HAP-1 (cell line): Measurements from ENCODE around the gene DZANK1.
"Not testable (repeated sequence)": the region's sequence is repeated elsewhere in the genome, so short reads cannot be mapped to it uniquely, and the experiment has no call there.

Experiments used
- DNase-seq, 2 experiments: peaks; one replicate each; pipeline ENCODE4 v3.0.0-alpha.2; 2016 to 2020; ENCODE audit warnings: low spot score in 2 of 2
- H3K27me3 ChIP-seq: fragments of 250-450 bp; sonication (Bioruptor Pico); 2 replicates; pipeline ENCODE4 v1.5.1; 2020; ENCODE audit warnings: low read depth, mild to moderate bottlenecking, moderate library complexity
- H3K36me3 ChIP-seq: fragments of 250-450 bp; sonication (Bioruptor Pico); replicated peaks from 2 replicates; pipeline ENCODE4 v1.5.1; 2020; ENCODE audit warnings: mild to moderate bottlenecking
- H3K4me1 ChIP-seq: fragments of 250-450 bp; sonication (Bioruptor Pico); 2 replicates; pipeline ENCODE4 v1.5.1; 2020; ENCODE audit warnings: mild to moderate bottlenecking
- H3K4me3 ChIP-seq: fragments of 250-450 bp; sonication (Bioruptor Pico); 2 replicates; pipeline ENCODE4 v1.5.1; 2020; ENCODE audit warnings: mild to moderate bottlenecking, moderate library complexity
- H3K9me3 ChIP-seq: fragments of 250-450 bp; sonication (Bioruptor Pico); 2 replicates; pipeline ENCODE4 v1.5.1; 2020; ENCODE audit warnings: mild to moderate bottlenecking, moderate library complexity
- in situ Hi-C: fragments of 300-500 bp; cut with MboI; formaldehyde crosslinking; loops from 3 replicates; pipeline ENCODE4 v1.14.3; 2020; ENCODE audit warnings: low sequenced_read_pairs, inconsistent platforms, mixed read lengths

Gene DZANK1

DNA sequence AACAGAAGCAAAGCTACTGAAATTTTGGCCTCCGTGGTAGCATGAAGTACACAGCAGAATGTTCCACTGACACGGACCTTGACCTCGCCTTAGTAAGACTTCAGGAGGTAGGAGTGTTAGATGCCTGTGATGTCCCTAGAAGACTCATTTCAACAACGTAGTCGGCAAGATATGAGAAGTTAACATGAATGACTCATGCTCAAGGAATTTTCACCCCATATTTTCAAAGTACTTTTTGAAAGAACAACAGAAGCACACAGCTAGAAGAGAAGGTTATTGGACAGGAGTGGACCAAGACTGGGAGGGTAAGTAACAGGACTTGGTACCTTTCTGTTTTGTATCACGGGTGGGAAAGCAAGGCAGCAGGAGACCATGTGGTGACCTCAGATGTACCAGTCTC lies 78.0 kb downstream of the DZANK1 start:
- H3K9me3 ChIP-seq: no peaks in the 10 kb centered on the region
- H3K27me3 ChIP-seq: no peaks in the 10 kb centered on the region
- no peaks in the 10 kb centered on the region; the same call in 1 of the 2 replicates for H3K36me3 ChIP-seq
- DNase-seq: no peak
- H3K4me1 ChIP-seq: no peaks in the 10 kb centered on the region
- no peak overlapping the region for H3K4me3 ChIP-seq
- in situ Hi-C loops: no loop called here

DNA sequence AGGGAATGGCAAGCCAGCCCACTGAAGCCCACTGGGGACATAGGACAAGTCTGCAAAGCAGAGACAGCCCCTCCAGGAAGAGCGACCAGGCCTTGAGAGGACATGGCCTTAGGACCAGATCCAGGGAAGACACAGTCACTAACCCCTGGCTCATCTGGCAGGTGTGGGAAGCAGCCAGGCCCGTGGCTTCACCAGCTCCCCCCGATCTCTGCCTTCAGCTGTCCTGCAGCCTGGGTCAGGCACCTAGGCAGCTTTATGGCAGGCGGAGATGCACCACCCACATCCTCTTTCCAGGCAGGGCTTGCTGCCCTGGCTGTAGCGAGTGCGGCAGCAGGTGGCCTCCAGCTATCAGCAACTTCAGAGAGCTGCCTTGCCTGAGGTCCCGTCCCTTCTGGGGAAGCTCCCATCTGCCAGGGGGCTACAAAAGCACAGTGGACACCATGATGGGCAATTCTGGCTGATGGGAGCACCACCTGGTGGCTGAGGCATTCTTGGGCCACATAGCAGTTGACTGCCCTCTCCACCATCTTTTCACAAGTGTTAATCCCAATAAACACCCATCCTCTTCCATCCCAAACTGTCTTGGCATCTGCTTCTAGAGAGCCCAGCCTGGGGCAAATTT lies 85.8 kb downstream of the DZANK1 start:
- Histone ChIP-seq H3K36me3 (no peaks in the 10 kb centered on the region), H3K4me3 (no peak overlapping the region), H3K4me1 (no peaks in the 10 kb centered on the region), H3K27me3 (no peaks in the 10 kb centered on the region), H3K9me3 (no peaks in the 10 kb centered on the region)
- in situ Hi-C loops: no loop called here
- DNase-seq: no peak

DNA sequence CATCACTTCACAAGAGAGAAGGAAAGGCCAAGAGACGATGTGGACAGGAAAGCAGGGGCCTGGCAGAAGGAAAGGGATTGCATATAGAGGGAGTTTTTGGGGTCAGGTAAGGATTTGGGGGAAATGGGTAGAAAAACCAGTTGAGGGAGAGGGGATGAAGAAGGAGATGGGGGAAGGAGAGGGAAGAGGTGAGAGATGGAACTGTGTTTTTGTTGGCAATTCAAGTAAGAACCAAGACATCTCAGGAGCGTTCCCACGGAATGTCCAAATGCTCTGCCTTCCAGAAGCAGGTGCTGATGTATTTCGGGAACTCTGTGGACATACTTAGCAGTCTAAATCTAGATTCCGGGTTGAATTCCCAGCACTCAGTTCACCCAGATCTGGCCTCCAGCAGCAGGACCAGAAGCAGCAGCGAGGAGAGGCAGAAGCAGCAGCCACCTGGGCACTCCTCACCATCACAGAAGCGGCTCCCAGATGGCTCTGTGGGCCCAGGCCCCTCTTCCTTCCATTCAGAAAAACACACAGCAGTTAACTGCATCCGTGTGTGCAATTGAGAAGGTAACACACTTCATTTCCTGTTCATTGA lies 88.8 kb downstream of the DZANK1 start:
- H3K36me3 ChIP-seq: no peaks in the 10 kb centered on the region
- DNase-seq: no peak
- H3K9me3 ChIP-seq: no peaks in the 10 kb centered on the region
- in situ Hi-C loops: no loop called here
- no peaks in the 10 kb centered on the region for H3K4me1 ChIP-seq
- no peaks in the 10 kb centered on the region for H3K27me3 ChIP-seq
- no peak overlapping the region for H3K4me3 ChIP-seq

DNA sequence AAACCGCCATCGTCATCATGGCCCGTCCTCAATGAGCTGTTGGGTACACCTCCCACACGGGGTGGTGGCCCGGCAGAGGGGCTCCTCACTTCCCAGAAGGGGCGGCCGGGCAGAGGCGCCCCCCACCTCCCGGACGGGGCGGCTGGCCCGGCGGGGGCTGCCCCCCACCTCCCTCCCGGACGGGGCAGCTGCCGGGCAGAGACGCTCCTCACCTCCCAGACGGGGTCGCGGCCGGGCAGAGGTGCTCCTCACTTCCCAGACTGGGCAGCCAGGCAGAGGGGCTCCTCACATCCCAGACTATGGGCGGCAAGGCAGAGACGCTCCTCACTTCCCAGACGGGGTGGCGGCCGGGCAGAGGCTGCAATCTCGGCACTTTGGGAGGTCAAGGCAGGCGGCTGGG lies 91.3 kb downstream of the DZANK1 start:
- in situ Hi-C loops, H3K36me3 ChIP-seq, H3K4me1 ChIP-seq, H3K4me3 ChIP-seq, H3K27me3 ChIP-seq, DNase-seq, H3K9me3 ChIP-seq: not testable (repeated sequence)

DNA sequence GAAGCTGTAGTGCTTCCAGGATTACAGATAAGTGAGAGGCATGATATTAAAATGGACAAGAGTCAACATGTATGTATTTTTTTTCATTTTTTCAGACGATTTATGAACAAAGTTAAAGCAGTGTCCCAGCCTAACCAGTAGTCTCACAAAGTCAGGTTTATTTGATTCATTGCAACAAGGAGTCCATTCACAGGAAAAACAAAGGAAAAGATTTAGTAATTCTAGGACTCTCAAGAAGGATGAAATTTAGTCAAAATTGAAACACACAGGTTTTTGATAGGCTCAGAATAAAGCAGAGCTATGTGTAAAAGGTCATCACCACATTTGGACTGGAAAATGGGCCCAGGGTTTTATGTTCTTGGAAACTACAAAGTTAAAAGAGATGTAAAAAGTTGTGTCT lies 94.5 kb downstream of the DZANK1 start:
- H3K9me3 ChIP-seq: no peaks in the 10 kb centered on the region
- no peak overlapping the region for H3K4me3 ChIP-seq
- H3K4me1 ChIP-seq: no peaks in the 10 kb centered on the region
- H3K36me3 ChIP-seq: no peaks in the 10 kb centered on the region
- no peak for DNase-seq
- in situ Hi-C loops: no loop called here
- H3K27me3 ChIP-seq: no peaks in the 10 kb centered on the region

DNA sequence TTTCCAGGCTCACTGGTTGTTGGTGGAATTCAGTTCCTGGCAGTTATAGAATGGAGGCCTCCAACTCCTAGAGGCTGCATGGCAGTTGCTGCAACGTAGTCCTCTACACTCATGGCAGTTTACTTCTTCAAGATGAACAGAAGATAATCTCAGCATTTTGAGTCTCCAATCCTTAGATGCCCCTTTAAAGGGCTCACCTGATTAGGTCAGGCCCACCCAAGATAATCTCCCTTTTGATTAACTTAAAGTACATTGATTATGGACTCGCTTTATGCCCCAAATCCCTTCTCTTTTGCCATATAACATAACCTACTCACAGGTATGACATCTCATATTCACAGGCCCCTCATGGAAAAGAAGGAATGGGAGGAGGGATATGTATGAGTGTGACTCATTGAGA lies 102.1 kb downstream of the DZANK1 start:
- in situ Hi-C loops: no loop called here
- Histone ChIP-seq H3K9me3 (no peaks in the 10 kb centered on the region), H3K4me1 (no peaks in the 10 kb centered on the region), H3K27me3 (no peaks in the 10 kb centered on the region), H3K36me3 (no peaks in the 10 kb centered on the region), H3K4me3 (no peak overlapping the region)
- DNase-seq: no peak

DNA sequence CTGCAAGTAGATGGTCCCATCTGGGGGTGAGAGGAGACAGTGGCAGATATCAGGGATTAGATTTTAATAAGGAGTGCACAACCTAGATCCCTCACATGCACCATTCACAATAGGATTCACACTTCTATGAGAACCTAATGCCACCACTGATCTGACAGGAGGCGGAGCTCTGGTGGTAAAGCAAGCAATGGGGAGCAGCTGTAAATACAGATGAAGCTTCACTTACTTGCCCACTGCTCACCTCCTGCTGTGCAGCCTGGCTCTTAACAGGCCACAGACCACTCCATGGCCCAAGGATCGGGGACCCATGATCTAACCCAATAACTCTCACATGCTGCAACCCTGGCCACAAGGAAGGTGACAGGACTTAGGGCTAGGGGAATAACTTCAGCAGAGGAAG lies 103.1 kb downstream of the DZANK1 start:
- in situ Hi-C loops: no loop called here
- no peak for DNase-seq
- no peaks in the 10 kb centered on the region for H3K4me1 ChIP-seq
- H3K36me3 ChIP-seq: no peaks in the 10 kb centered on the region
- H3K27me3 ChIP-seq: no peaks in the 10 kb centered on the region
- H3K9me3 ChIP-seq: no peaks in the 10 kb centered on the region
- no peak overlapping the region for H3K4me3 ChIP-seq

DNA sequence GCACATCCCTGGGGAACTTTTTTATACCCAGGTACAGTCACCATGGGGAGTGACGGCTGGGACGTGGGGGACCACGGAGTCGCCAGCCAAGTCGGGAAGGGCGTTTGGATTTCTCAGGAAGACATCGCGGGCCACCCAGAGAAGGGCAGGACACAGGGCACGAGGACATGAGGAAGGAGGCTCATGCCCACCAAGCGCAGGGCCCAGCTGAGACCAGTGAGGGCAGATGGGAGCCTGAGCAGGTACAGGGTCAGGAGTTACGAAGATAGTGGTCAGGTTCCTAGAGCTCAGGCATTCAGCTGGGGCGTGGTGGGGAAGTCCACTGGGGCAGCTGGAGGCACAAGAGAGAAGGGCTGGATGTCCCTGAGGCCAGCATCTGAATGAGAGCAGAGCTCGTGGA lies 103.9 kb downstream of the DZANK1 start:
- no peak for DNase-seq
- H3K4me3 ChIP-seq: no peak overlapping the region
- H3K4me1 ChIP-seq: no peaks in the 10 kb centered on the region
- no peaks in the 10 kb centered on the region for H3K36me3 ChIP-seq
- in situ Hi-C loops: no loop called here
- H3K9me3 ChIP-seq: no peaks in the 10 kb centered on the region
- no peaks in the 10 kb centered on the region for H3K27me3 ChIP-seq

DNA sequence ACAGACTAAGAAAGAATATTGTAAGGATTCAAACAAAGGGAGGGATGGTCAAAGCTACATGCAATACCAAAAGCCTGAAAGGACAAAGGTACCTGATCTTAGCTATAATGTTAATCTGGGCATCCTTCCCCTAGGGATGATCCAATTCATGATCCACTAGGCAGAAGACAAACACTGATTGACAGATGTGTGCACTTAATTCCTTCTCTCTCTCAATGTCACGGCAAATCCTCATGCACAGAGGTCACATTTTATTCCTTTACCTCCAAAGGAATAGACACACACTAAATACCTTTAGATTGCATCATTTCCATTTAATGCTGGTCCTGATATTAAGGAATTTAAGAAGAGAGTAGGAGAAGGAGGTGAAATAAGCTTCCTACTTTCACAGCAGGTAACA lies 105.2 kb downstream of the DZANK1 start:
- in situ Hi-C loops: no loop called here
- Histone ChIP-seq H3K4me3 (no peak overlapping the region), H3K9me3 (no peaks in the 10 kb centered on the region), H3K36me3 (no peaks in the 10 kb centered on the region), H3K4me1 (no peaks in the 10 kb centered on the region), H3K27me3 (no peaks in the 10 kb centered on the region)
- no peak for DNase-seq

DNA sequence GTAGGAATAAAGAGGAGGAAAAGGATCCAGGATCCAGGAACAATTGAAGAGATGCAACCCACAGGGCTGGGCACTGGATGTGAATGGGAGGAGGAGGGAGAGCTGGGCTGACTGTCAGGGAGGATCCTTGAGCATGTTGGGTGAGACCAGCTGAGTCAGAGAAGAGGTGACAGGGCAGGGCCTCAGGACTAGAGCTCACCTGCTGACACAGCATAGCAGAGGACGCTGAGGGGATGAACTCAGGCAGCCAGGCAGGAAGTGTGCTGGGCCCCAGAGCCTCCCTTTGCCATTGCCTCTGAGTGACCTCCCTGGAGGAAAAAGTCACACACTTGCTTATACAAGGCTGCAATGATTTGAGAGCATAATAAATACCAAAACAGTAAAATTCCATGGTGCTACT lies 106.2 kb downstream of the DZANK1 start:
- Histone ChIP-seq H3K9me3 (no peaks in the 10 kb centered on the region), H3K27me3 (no peaks in the 10 kb centered on the region), H3K4me1 (no peaks in the 10 kb centered on the region), H3K4me3 (no peak overlapping the region), H3K36me3 (no peaks in the 10 kb centered on the region)
- no peak for DNase-seq
- in situ Hi-C loops: no loop called here

DNA sequence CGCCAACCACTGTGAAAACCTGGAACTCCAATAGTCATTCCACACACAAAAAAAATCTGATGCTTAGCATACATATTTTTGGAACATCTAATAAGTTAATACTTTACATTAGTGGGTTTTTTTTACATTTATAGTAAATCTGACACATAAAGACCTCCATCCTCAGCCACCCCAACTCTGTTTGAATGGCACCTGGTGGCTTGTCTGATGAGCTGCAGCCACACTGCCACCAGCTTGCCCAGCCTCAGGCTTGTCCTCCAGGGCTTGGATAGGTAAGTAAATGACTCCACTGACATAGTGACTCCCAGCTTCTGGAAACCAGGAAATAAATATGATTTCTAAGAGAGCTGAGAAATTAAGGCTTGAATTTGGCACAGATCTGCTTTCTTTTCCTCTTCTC lies 107.0 kb downstream of the DZANK1 start:
- no peaks in the 10 kb centered on the region for H3K27me3 ChIP-seq
- H3K9me3 ChIP-seq: no peaks in the 10 kb centered on the region
- no peak overlapping the region for H3K4me3 ChIP-seq
- H3K36me3 ChIP-seq: no peaks in the 10 kb centered on the region
- in situ Hi-C loops: no loop called here
- DNase-seq: no peak
- no peaks in the 10 kb centered on the region for H3K4me1 ChIP-seq

DNA sequence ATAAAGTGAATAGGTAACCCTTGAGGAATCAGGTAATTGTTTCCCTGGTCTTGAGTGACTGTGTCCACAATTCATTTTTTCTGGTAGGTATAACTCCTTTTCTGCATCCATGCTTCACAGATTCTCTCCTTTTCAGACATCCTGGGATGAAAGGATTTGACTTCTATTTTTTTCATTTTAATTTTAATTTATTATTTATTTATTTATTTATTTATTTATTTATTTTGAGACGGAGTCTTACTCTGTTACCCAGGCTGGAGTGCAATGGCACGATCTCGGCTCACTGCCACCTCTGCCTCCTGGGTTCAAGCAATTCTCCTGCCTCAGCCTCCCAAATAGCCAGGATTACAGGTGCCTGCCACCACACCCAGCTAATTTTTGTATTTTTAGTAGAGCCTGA lies 117.1 kb downstream of the DZANK1 start:
- H3K36me3 ChIP-seq, H3K4me1 ChIP-seq, H3K27me3 ChIP-seq, H3K9me3 ChIP-seq, in situ Hi-C loops, H3K4me3 ChIP-seq, DNase-seq: not testable (repeated sequence)
